GM19395 (cell line): ENCODE data around the gene FBRSL1.
A peak's percentile ranks its signal among the peaks of the same experiment; 100 is the strongest.

Experiments used
- ATAC-seq: cut with Tn5 transposase; IDR thresholded peaks from one replicate; pipeline ENCODE4 v1.9.1; 2021; ENCODE audit warnings: mild to moderate bottlenecking, moderate library complexity; ENCODE audit not compliant: unreplicated experiment

Gene FBRSL1

GRCh38 chr12:132495629-132496357 is 5.8 kb downstream of the FBRSL1 start:
- ATAC-seq, result no peak

- ATAC-seq, result no peak
Observed at GRCh38 chr12:132496358-132496669, 6.4 kb downstream of the FBRSL1 start.

GRCh38 chr12:132496710-132497109 is 6.8 kb downstream of the FBRSL1 start:
- no peak for ATAC-seq

GRCh38 chr12:132497514-132498405 is 7.8 kb downstream of the FBRSL1 start:
- ATAC-seq, result no peak

GRCh38 chr12:132498931-132499330 is 9.0 kb downstream of the FBRSL1 start:
- ATAC-seq, result no peak

- no peak for ATAC-seq
Observed at GRCh38 chr12:132500142-132500855, 10.3 kb downstream of the FBRSL1 start.

- ATAC-seq, result no peak
Observed at GRCh38 chr12:132500856-132501180, 10.9 kb downstream of the FBRSL1 start.

GRCh38 chr12:132501204-132501940 is 11.4 kb downstream of the FBRSL1 start:
- ATAC-seq, result no peak

GRCh38 chr12:132502149-132502881 is 12.4 kb downstream of the FBRSL1 start:
- no peak for ATAC-seq

GRCh38 chr12:132502882-132503193 is 12.9 kb downstream of the FBRSL1 start:
- no peak for ATAC-seq

- no peak for ATAC-seq
Observed at GRCh38 chr12:132503618-132504204, 13.8 kb downstream of the FBRSL1 start.

- ATAC-seq, result no peak
Observed at GRCh38 chr12:132505105-132505851, 15.3 kb downstream of the FBRSL1 start.

- no peak for ATAC-seq
Observed at GRCh38 chr12:132505852-132506219, 15.9 kb downstream of the FBRSL1 start.

- ATAC-seq, result peak; percentile 71
Observed at GRCh38 chr12:132506328-132507160, 16.6 kb downstream of the FBRSL1 start.

GRCh38 chr12:132507161-132507538 is 17.2 kb downstream of the FBRSL1 start:
- ATAC-seq, result no peak

GRCh38 chr12:132507656-132508490 is 17.9 kb downstream of the FBRSL1 start:
- ATAC-seq, result no peak

- ATAC-seq, result no peak
Observed at GRCh38 chr12:132508491-132508740, 18.5 kb downstream of the FBRSL1 start.
